Adipocyte (in vitro differentiated cells): Measurements from ENCODE around the gene MLLT3.

ENCODE experiments used
- DNase-seq: peaks from one replicate; pipeline ENCODE4 v3.0.0-alpha.2; 2015; ENCODE audit warnings: low read depth
- H3K27me3 ChIP-seq: replicated peaks from 2 replicates; pipeline ENCODE4 v1.7.0; 2013; ENCODE audit warnings: mild to moderate bottlenecking, low read length, moderate library complexity; ENCODE audit not compliant: control insufficient read depth, insufficient read depth
- H3K36me3 ChIP-seq: 2 replicates; pipeline ENCODE4 v1.7.0; 2013; ENCODE audit warnings: low read length, mild to moderate bottlenecking, moderate library complexity; ENCODE audit not compliant: control insufficient read depth, insufficient read depth, severe bottlenecking
- H3K4me1 ChIP-seq: 2 replicates; pipeline ENCODE4 v1.7.0; 2013; ENCODE audit warnings: mild to moderate bottlenecking, low read length, moderate library complexity; ENCODE audit not compliant: control insufficient read depth, insufficient read depth
- H3K4me3 ChIP-seq: 2 replicates; pipeline ENCODE4 v1.7.0; 2013; ENCODE audit warnings: mild to moderate bottlenecking, low read length, moderate library complexity
- H3K9ac ChIP-seq: 2 replicates; pipeline ENCODE4 v1.7.0; 2013; ENCODE audit warnings: mild to moderate bottlenecking, low read length, moderate library complexity
- H3K9me3 ChIP-seq: 2 replicates; pipeline ENCODE4 v1.7.0; 2013; ENCODE audit warnings: mild to moderate bottlenecking, low read length, moderate library complexity; ENCODE audit not compliant: control insufficient read depth

The MLLT3 gene

DNA sequence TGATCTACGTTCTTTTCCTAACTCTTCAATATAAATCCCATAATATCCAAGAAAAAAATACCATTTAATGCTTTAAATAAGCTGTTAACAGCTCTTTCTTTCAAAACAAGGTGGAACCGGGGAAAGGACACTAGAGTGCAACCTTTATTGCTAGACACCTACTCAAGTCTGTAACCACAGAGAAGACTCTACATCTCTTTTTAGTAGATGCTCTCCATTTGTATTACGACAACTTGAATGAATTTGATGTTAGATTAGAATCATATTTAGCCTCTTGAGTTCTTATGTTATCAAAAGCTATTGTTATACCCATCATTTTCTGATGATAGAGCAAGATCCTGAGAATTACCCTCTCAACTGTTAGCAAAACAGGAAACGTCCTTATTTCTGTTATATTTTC is 246.3 kb downstream of the MLLT3 start:
- Histone ChIP-seq H3K9me3 (no peaks in the 10 kb centered on the region), H3K9ac (no peak overlapping the region), H3K36me3 (no peaks in the 10 kb centered on the region), H3K4me3 (no peak overlapping the region), H3K4me1 (peaks cover 13% of the 10 kb centered on the region), H3K27me3 (no peaks in the 10 kb centered on the region)
- DNase-seq: no peak

DNA sequence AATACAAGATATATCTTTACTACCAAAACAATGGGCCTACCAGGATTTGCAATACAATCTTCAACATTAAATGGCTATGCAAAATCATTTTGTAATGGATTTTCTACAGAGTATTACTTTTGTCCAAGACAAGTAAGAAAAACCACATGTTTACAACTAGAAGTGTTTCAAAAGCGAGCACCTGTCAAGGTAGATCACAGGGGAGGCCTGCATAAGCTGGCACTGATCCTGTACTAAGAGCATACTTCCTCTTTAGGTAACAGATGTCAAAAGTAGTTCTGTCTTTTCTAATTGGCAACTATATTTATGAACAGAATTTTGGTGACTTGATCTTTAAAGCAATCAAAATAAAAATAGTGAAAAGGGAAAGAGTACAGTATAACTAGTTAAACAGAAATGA is 249.0 kb downstream of the MLLT3 start:
- no peaks in the 10 kb centered on the region for H3K36me3 ChIP-seq
- peaks cover 13% of the 10 kb centered on the region for H3K4me1 ChIP-seq
- DNase-seq: no peak
- H3K9ac ChIP-seq: no peak overlapping the region
- no peaks in the 10 kb centered on the region for H3K9me3 ChIP-seq
- H3K27me3 ChIP-seq: no peaks in the 10 kb centered on the region
- no peak overlapping the region for H3K4me3 ChIP-seq

DNA sequence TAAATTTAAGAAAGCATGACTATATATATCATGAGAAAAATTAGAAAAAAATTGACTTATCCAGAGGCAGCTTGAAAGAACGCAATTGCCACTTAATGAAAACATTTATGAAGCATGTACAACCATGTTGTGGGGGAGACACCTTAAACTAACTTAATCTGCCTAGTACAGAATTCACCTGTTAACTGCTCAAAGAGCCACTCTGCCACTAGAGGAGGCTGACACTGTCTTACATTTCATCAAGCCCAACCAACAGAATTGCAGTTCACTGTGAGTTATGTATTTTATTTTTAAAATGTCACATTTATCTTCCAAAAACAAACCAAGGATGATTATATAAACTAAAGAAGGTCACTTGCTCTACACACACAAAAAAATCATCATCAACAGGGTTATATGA is 252.9 kb downstream of the MLLT3 start:
- Histone ChIP-seq H3K9ac (no peak overlapping the region), H3K4me3 (no peak overlapping the region), H3K9me3 (no peaks in the 10 kb centered on the region), H3K27me3 (no peaks in the 10 kb centered on the region), H3K36me3 (no peaks in the 10 kb centered on the region), H3K4me1 (no peaks in the 10 kb centered on the region)
- DNase-seq: no peak

DNA sequence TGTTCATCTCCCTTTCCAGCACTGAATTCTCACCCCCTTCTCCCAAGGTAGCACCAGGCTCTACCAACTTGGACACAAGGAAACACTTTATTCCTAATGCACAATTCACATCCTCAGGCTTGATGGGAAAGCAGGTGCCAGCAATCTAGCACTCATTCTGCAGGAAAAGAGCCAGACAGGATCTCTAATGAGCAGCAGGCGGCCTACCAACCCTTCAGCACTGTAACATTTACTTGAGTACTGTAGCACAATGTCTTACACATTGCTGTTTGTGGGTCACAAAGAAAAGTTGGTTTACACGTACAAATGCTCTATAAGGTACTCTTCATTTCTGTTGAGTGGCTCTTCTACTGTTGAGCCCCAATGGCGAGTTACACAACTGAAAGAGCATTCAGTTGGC is 254.4 kb downstream of the MLLT3 start:
- no peak for DNase-seq
- Histone ChIP-seq H3K4me3 (no peak overlapping the region), H3K36me3 (peaks cover 3% of the 10 kb centered on the region), H3K27me3 (no peaks in the 10 kb centered on the region), H3K4me1 (no peaks in the 10 kb centered on the region), H3K9ac (no peak overlapping the region), H3K9me3 (no peaks in the 10 kb centered on the region)

DNA sequence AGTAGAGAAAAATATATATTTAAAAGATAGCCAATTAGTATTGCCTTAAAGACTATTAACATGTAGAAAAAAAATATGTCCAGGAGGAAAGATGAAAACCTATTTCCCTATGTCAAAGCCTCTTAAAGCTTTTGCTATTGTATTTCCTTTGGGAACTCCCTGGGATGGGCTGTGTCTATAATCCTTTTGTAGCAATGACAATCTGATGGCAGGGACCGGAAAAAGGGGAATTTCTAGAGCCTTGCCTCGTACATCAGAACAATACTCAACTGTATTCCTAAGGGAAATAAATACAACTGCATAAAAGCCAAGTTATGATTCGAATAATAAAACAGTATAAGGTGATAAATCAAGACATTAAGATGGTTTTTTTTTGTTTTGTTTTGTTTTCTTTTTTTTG is 257.3 kb downstream of the MLLT3 start:
- no peaks in the 10 kb centered on the region for H3K9me3 ChIP-seq
- DNase-seq: no peak
- no peak overlapping the region for H3K9ac ChIP-seq
- H3K4me3 ChIP-seq: no peak overlapping the region
- no peaks in the 10 kb centered on the region for H3K27me3 ChIP-seq
- no peaks in the 10 kb centered on the region for H3K4me1 ChIP-seq
- peaks cover 15% of the 10 kb centered on the region for H3K36me3 ChIP-seq

DNA sequence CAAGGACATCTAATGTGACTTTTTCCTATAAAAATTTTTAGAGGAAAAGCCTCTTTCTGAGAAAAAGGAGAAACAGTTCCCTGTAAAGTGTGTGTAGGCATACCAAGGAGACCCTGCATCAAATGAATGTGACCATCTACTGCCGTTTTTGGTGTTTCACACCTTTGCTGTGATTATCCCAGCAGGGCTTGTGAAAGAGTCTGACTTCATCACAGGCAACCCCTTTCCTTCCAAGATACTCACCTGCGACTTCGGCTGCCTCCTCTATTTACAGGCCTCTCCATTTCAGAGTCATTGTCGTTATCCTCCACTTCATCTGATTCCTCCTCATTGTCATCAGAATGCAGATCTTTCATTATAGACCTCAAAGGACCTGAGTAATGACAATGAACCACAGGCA is 259.1 kb downstream of the MLLT3 start:
- Histone ChIP-seq H3K4me1 (no peaks in the 10 kb centered on the region), H3K9ac (no peak overlapping the region), H3K36me3 (peaks cover 15% of the 10 kb centered on the region), H3K9me3 (no peaks in the 10 kb centered on the region), H3K27me3 (no peaks in the 10 kb centered on the region), H3K4me3 (no peak overlapping the region)
- no peak for DNase-seq

DNA sequence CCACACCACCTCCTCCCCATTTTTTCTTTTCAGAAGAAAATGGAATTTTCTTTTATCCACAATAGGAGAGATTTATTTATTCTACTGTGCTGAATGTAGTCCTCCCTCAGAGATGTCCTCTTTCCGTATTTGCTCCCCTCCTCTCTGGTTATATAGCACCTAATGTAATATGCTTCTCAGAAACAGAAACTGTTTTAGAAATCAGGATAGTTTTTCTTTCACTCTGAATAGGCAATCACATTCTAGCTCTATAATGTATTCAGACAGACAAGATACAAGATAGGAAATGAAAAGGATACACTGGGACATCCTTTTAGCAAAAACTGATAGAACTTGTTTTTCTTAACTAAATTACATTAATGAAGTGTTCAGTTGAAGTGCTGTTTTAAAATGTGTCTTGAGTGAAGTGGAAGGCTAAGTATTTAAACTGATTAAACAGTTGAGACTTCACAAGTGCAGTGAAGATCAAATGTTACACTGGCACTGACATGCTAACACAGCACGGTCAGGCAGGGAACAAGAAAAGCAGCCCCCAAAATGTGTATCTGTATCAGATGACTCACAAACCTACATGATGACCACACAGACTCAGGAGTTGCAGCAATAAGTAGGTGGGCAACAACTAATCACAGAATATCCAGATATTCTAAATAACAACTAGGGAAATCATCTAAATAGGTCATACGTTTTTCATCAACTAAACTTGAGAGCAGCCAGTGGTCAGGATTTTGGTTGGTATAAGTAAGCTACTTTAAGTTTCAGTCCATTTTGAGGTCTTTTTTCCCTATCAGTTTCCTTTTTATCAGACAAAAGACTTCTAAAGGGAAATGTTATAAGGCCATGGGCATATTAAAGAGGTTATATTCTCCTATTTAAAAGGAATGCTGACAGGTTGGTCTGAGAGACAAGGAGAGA is 260.4 kb downstream of the MLLT3 start:
- Histone ChIP-seq H3K4me3 (no peak overlapping the region), H3K36me3 (peaks cover 15% of the 10 kb centered on the region), H3K4me1 (peaks cover 5% of the 10 kb centered on the region), H3K9ac (no peak overlapping the region), H3K9me3 (no peaks in the 10 kb centered on the region), H3K27me3 (no peaks in the 10 kb centered on the region)
- DNase-seq: no peak

DNA sequence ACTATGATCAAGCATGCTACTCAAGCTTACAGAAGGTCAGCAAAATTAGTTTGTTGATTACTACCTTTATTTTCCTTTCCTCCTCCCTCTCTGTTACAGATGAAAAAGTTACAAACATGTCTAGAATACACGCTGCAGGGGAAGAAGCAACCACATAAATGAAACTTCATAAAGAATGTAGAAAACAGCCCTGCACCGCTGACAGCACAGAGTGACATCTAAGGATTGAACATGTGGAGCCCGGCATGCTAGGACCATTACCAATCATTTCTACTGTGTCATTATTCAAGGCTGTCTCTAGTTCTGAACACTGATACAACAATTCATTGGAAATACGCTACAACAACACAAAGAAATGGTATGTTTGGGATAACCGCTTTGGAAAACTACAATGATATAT is 261.1 kb downstream of the MLLT3 start:
- Histone ChIP-seq H3K4me1 (peaks cover 11% of the 10 kb centered on the region), H3K27me3 (no peaks in the 10 kb centered on the region)

DNA sequence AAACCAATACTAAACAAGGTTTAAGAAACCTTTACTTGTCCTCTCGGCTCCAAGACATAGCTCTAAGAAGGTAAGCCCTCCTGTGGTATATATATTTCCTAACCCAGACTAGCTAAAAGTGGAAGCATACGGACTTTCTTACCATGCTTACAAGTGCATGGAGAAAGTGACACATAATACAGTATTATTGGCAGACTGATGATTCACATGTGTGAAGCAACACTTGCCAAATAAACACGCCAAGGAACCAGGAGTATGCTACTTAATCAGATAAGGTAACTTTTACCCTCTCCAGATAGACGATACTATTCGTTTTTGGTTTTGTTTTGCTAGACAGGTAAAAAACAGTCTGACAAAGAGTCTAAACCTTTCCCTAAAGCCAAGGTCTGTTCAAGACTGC is 264.1 kb downstream of the MLLT3 start:
- Histone ChIP-seq H3K9ac (no peak overlapping the region), H3K27me3 (no peaks in the 10 kb centered on the region), H3K9me3 (no peaks in the 10 kb centered on the region), H3K36me3 (peaks cover 13% of the 10 kb centered on the region), H3K4me3 (no peak overlapping the region), H3K4me1 (peaks cover 40% of the 10 kb centered on the region)
- no peak for DNase-seq

More for the DNA sequence above, 261.1 kb downstream of the MLLT3 start:
- H3K36me3 ChIP-seq: peaks cover 15% of the 10 kb centered on the region
- no peak overlapping the region for H3K9ac ChIP-seq
- no peak overlapping the region for H3K4me3 ChIP-seq
- no peak for DNase-seq
- no peaks in the 10 kb centered on the region for H3K9me3 ChIP-seq

DNA sequence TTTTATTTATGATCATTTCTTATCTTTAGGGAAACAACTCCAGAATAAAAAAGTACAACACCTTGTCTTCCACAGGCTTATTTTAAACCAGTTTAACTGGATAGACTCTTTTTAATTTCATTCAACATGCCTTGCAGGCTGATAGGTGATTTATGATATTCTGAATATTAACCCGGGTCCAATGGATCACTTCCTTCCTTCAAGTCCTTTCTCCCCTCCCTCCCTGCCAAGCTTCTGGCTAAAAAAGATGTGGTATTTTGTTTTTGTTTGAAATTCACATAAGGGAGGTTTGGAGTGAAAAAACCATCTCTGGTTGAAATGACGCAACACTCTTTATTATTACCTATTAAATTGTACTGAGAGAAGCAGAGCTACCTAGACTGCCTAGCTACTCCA is 265.3 kb downstream of the MLLT3 start:
- H3K9ac ChIP-seq: peak overlapping the region; percentile 63

DNA sequence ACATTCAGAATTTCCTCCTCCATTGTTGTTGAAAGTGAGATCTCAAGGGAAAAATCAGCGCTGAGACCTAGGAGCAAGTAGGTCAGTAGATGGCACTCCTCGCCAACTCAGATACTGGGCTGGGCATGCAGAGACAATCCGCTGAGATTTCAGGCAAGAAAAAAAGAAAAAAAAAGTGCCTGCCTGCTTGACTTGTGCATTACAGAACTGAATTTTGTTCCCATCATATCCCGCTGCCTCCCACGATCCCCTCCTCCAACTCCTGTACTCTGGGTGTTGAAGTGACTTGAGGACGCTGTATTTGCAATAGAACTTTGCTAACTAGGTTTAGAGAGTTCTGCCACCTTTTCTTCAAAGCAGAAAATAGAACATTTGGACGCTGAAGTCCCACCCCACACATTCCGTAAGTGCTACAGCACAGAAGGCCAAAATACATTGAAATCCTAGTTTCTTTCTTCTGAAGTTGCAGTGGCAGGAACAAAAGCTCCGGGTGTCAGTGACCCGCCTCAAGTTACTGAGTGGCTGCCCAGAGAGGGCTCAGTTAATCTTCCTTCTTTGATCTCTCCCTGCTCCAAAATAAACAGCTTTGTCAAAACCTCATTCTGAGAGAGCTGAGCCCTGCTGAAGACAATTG is 265.8 kb downstream of the MLLT3 start:
- Histone ChIP-seq H3K9ac (peak overlapping the region; percentile 63), H3K9me3 (no peaks in the 10 kb centered on the region), H3K4me1 (peaks cover 42% of the 10 kb centered on the region), H3K36me3 (peaks cover 12% of the 10 kb centered on the region), H3K4me3 (peak overlapping the region; percentile 76), H3K27me3 (no peaks in the 10 kb centered on the region)
- peak; percentile 91 for DNase-seq

More for the DNA sequence above, 265.3 kb downstream of the MLLT3 start:
- peaks cover 11% of the 10 kb centered on the region for H3K36me3 ChIP-seq
- peak; percentile 31 for DNase-seq
- peaks cover 42% of the 10 kb centered on the region for H3K4me1 ChIP-seq
- peak overlapping the region; percentile 76 for H3K4me3 ChIP-seq
- no peaks in the 10 kb centered on the region for H3K9me3 ChIP-seq
- H3K27me3 ChIP-seq: no peaks in the 10 kb centered on the region
